Spleen (tissue), 7 donors: ENCODE results near the gene CBFA2T2.

ENCODE experiments used
- CTCF ChIP-seq, 11 experiments: fragments of 200-600 bp in 7 of 11; fragments of 450-650 bp in 4 of 11; sonication (generic) in 4 of 11; IDR thresholded peaks in 8 of 11; conservative IDR thresholded peaks in 3 of 11; 1 replicate in 7 of 11; 2 replicates in 4 of 11; pipeline versions ENCODE4 v1.4.0 to v1.8.0; 2016 to 2021; ENCODE audit warnings: antibody characterized with exemption in 11 of 11, inconsistent platforms in 4 of 11, mild to moderate bottlenecking in 1 of 11
- POLR2A ChIP-seq, 3 donors: fragments of 450-650 bp; IDR thresholded peaks; one replicate each; pipeline ENCODE4 v1.5.1; 2017; ENCODE audit warnings: antibody characterized with exemption in 3 of 3, mild to moderate bottlenecking in 1 of 3
- POLR2AphosphoS5 ChIP-seq, 3 donors: sonication (generic); formaldehyde crosslinking; IDR thresholded peaks; one replicate each; pipeline ENCODE4 v1.5.1; 2017; ENCODE audit warnings: antibody characterized with exemption in 3 of 3
- donor health status: DM: no; HTN: no; CAD: no; lungs with moderate emphysema.
- donor health status: DM: no; HTN: no; CAD: no.
- donor health status: DM: no; HTN: no; CAD: no.

- TF ChIP-seq CTCF (IDR thresholded peaks at IDR 0.05 in 8 of 11, conservative IDR thresholded peaks at IDR 0.05 in 3 of 11): no peak
- no peak for TF ChIP-seq POLR2A (IDR thresholded peaks at IDR 0.05)
- no peak for TF ChIP-seq POLR2AphosphoS5 (IDR thresholded peaks at IDR 0.05)
Measured at GRCh38 chr20:33490934-33491656, 1.2 kb downstream of the CBFA2T2 start.
